Measurements from ENCODE around the gene HDAC4.

HDAC4 gene

GRCh38 chr2:239259603-239260298 is 141.1 kb downstream of the HDAC4 start:
- no peak for DNase-seq (ENCODE audit: low read depth in 2 of 2, low spot score in 1 of 2)

- no peak for DNase-seq (ENCODE audit: low read depth in 2 of 2, low spot score in 1 of 2)
Measured at GRCh38 chr2:239259173-239259572, 141.6 kb downstream of the HDAC4 start.

- DNase-seq (ENCODE audit: low read depth in 2 of 2, low spot score in 1 of 2), result no peak
Measured at GRCh38 chr2:239258248-239258647, 142.6 kb downstream of the HDAC4 start.

- no peak for DNase-seq (ENCODE audit: low read depth in 2 of 2, low spot score in 1 of 2)
Measured at GRCh38 chr2:239257511-239257937, 143.3 kb downstream of the HDAC4 start.

GRCh38 chr2:239256350-239256743 is 144.5 kb downstream of the HDAC4 start:
- no peak for DNase-seq (ENCODE audit: low read depth in 2 of 2, low spot score in 1 of 2)

- no peak for DNase-seq (ENCODE audit: low read depth in 2 of 2, low spot score in 1 of 2)
Measured at GRCh38 chr2:239255628-239256349, 145.0 kb downstream of the HDAC4 start.

GRCh38 chr2:239255218-239255617 is 145.6 kb downstream of the HDAC4 start:
- DNase-seq (ENCODE audit: low read depth in 2 of 2, low spot score in 1 of 2), result no peak

GRCh38 chr2:239253701-239254436 is 147.0 kb downstream of the HDAC4 start:
- no peak for DNase-seq (ENCODE audit: low read depth in 2 of 2, low spot score in 1 of 2)

- DNase-seq (ENCODE audit: low read depth in 2 of 2, low spot score in 1 of 2), result no peak
Measured at GRCh38 chr2:239253264-239253663, 147.6 kb downstream of the HDAC4 start.

GRCh38 chr2:239252801-239253200 is 148.0 kb downstream of the HDAC4 start:
- no peak for DNase-seq (ENCODE audit: low read depth in 2 of 2, low spot score in 1 of 2)

GRCh38 chr2:239252393-239252792 is 148.4 kb downstream of the HDAC4 start:
- no peak for DNase-seq (ENCODE audit: low read depth in 2 of 2, low spot score in 1 of 2)

GRCh38 chr2:239251971-239252370 is 148.8 kb downstream of the HDAC4 start:
- DNase-seq (ENCODE audit: low read depth in 2 of 2, low spot score in 1 of 2), result no peak

- no peak for DNase-seq (ENCODE audit: low read depth in 2 of 2, low spot score in 1 of 2)
Measured at GRCh38 chr2:239250216-239251081, 150.4 kb downstream of the HDAC4 start.

- DNase-seq (ENCODE audit: low read depth in 2 of 2, low spot score in 1 of 2), result no peak
Measured at GRCh38 chr2:239249776-239250175, 151.0 kb downstream of the HDAC4 start.

- no peak for DNase-seq (ENCODE audit: low read depth in 2 of 2, low spot score in 1 of 2)
Measured at GRCh38 chr2:239249048-239249447, 151.8 kb downstream of the HDAC4 start.

GRCh38 chr2:239247401-239248245 is 153.2 kb downstream of the HDAC4 start:
- DNase-seq (ENCODE audit: low read depth in 2 of 2, low spot score in 1 of 2), result no peak

GRCh38 chr2:239246723-239247122 is 154.1 kb downstream of the HDAC4 start:
- DNase-seq (ENCODE audit: low read depth in 2 of 2, low spot score in 1 of 2), result no peak

GRCh38 chr2:239245872-239246721 is 154.7 kb downstream of the HDAC4 start:
- no peak for DNase-seq (ENCODE audit: low read depth in 2 of 2, low spot score in 1 of 2)

- no peak for DNase-seq (ENCODE audit: low read depth in 2 of 2, low spot score in 1 of 2)
Measured at GRCh38 chr2:239245107-239245506, 155.7 kb downstream of the HDAC4 start.
